HG03342 (cell line): Measurements from ENCODE around the gene SPATA13.
A peak's percentile ranks its signal among the peaks of the same experiment; 100 is the strongest.

ENCODE experiments used
- ATAC-seq: cut with Tn5 transposase; IDR thresholded peaks from one replicate; pipeline ENCODE4 v1.9.1; 2021; ENCODE audit warnings: mild to moderate bottlenecking, moderate library complexity; ENCODE audit not compliant: unreplicated experiment

Gene SPATA13

GRCh38 chr13:24218338-24218737 is 57.8 kb downstream of the SPATA13 start:
- no peak for ATAC-seq

- ATAC-seq, result no peak
Measured at GRCh38 chr13:24218977-24219376, 58.5 kb downstream of the SPATA13 start.

GRCh38 chr13:24220086-24220703 is 59.7 kb downstream of the SPATA13 start:
- no peak for ATAC-seq

- ATAC-seq, result no peak
Measured at GRCh38 chr13:24221007-24221406, 60.5 kb downstream of the SPATA13 start.

- ATAC-seq, result no peak
Measured at GRCh38 chr13:24222756-24223155, 62.2 kb downstream of the SPATA13 start.

GRCh38 chr13:24223341-24224231 is 63.1 kb downstream of the SPATA13 start:
- peak; percentile 41 for ATAC-seq

- ATAC-seq, result no peak
Measured at GRCh38 chr13:24224232-24224680, 63.7 kb downstream of the SPATA13 start.

- ATAC-seq, result no peak
Measured at GRCh38 chr13:24225062-24225461, 64.5 kb downstream of the SPATA13 start.

GRCh38 chr13:24225930-24226329 is 65.4 kb downstream of the SPATA13 start:
- ATAC-seq, result no peak

GRCh38 chr13:24226762-24227161 is 66.2 kb downstream of the SPATA13 start:
- no peak for ATAC-seq

GRCh38 chr13:24228852-24229458 is 68.4 kb downstream of the SPATA13 start:
- ATAC-seq, result peak; percentile 41

GRCh38 chr13:24230428-24231072 is 70.0 kb downstream of the SPATA13 start:
- no peak for ATAC-seq

GRCh38 chr13:24231377-24231776 is 70.9 kb downstream of the SPATA13 start:
- ATAC-seq, result no peak

GRCh38 chr13:24232037-24232436 is 71.5 kb downstream of the SPATA13 start:
- no peak for ATAC-seq

GRCh38 chr13:24232474-24232873 is 72.0 kb downstream of the SPATA13 start:
- no peak for ATAC-seq

- ATAC-seq, result no peak
Measured at GRCh38 chr13:24233351-24233901, 72.9 kb downstream of the SPATA13 start.

GRCh38 chr13:24234200-24234915 is 73.8 kb downstream of the SPATA13 start:
- no peak for ATAC-seq

GRCh38 chr13:24237356-24237755 is 76.8 kb downstream of the SPATA13 start:
- no peak for ATAC-seq

- ATAC-seq, result no peak
Measured at GRCh38 chr13:24241336-24241735, 80.8 kb downstream of the SPATA13 start.

- ATAC-seq, result no peak
Measured at GRCh38 chr13:24242100-24242499, 81.6 kb downstream of the SPATA13 start.
